Measurements from ENCODE around the gene XYLB.
A peak's percentile ranks its signal among the peaks of the same experiment; 100 is the strongest.

The XYLB gene

DNA sequence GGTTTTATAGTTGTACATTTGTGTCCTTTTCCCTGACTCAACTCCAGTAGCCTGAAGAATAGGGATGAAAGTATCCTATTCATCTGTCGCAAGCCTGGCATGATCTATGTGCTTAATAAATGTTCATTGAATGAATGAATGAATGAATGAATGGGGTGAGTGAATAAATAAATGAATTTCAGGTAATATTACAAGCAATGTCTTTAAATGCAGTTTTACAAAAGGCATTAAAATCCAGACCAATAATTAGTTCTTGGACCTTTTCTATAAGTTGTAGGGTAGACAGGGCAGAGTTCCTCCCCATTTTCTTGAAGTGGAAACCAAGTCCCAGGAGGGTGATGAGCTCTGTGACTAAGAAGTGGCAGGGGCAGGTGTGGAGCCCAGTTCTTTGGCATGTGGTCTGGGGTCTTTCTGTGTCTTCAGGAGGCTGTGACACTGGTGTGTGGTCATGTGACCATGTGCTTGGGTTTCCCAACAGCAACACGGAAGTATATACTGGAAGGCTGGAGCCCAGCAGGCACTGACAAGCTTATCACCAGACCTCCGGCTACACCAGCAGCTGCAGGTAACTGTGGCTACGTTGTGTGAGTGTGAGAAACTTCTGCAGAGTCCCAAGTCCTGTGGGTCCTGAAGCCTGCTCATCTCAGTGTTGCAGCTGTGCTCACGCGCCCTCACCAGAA lies 18.3 kb downstream of the XYLB start:
- Histone ChIP-seq H3K4me3 (ENCODE audit: low read depth, low read length) (no peak overlapping the region), H3K36me3 (replicated peaks) (peaks cover 6% of the 10 kb centered on the region), H3K27ac (no peak overlapping the region), H3K27me3 (replicated peaks) (no peaks in the 10 kb centered on the region)
- TF ChIP-seq CTCF (IDR thresholded peaks at IDR 0.05; ENCODE audit: low read depth, low read length, missing control alignments): no peak
- in situ Hi-C loops (cut with HindIII; ENCODE audit: low pct_ligation_motif_present, low sequenced_read_pairs): no loop called here
- no peak for DNase-seq

DNA sequence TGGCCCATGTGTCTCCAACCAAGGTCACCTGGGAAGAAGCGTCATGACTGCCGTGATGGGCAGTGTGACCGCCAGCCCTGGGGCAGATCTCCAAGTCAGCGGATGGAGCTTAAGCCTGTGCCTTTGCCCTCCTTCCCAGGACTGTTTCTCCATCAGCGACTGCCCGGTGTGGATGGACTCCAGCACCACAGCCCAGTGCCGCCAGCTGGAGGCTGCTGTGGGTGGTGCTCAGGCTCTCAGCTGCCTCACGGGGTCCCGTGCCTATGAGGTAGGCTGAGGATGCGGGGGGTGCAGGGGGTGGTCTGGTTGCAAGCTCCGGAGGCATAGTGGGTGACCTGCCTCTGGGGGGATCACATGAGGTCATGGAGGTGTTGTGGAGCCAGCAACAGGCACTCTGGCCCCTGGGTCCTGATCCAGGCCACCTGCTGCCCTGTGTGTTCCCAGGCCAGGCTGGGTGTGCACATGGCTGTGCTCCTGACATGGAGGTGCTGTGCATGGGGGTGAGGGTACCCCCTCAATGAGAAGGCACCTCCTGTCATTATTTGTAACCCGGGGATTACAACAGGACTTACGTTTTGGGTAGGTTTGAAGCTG lies 19.0 kb downstream of the XYLB start:
- in situ Hi-C loops (cut with HindIII; ENCODE audit: low pct_ligation_motif_present, low sequenced_read_pairs): no loop called here
- Histone ChIP-seq H3K27ac (no peak overlapping the region), H3K4me3 (ENCODE audit: low read depth, low read length) (no peak overlapping the region), H3K27me3 (replicated peaks) (no peaks in the 10 kb centered on the region), H3K36me3 (replicated peaks) (peaks cover 7% of the 10 kb centered on the region)
- no peak for TF ChIP-seq CTCF (IDR thresholded peaks at IDR 0.05; ENCODE audit: low read depth, low read length, missing control alignments)
- no peak for DNase-seq

- in situ Hi-C loops (cut with HindIII; ENCODE audit: low pct_ligation_motif_present, low sequenced_read_pairs): no loop called here
- TF ChIP-seq CTCF (IDR thresholded peaks at IDR 0.05; ENCODE audit: low read depth, low read length, missing control alignments): no peak
- DNase-seq: no peak
- peaks cover 6% of the 10 kb centered on the region for H3K36me3 ChIP-seq (replicated peaks)
- no peaks in the 10 kb centered on the region for H3K27me3 ChIP-seq (replicated peaks)
- H3K4me3 ChIP-seq (ENCODE audit: low read depth, low read length): no peak overlapping the region
- no peak overlapping the region for H3K27ac ChIP-seq
Observed at GRCh38 chr3:38366082-38366481, 19.5 kb downstream of the XYLB start.

GRCh38 chr3:38367779-38368178 lies 21.2 kb downstream of the XYLB start:
- no peak overlapping the region for H3K4me3 ChIP-seq (ENCODE audit: low read depth, low read length)

GRCh38 chr3:38368238-38368637 lies 21.7 kb downstream of the XYLB start:
- DNase-seq: no peak
- no peaks in the 10 kb centered on the region for H3K27me3 ChIP-seq (replicated peaks)
- H3K4me3 ChIP-seq (ENCODE audit: low read depth, low read length): no peak overlapping the region
- peak; percentile 31 for TF ChIP-seq CTCF (IDR thresholded peaks at IDR 0.05; ENCODE audit: low read depth, low read length, missing control alignments)
- H3K27ac ChIP-seq: no peak overlapping the region
- in situ Hi-C loops (cut with HindIII; ENCODE audit: low pct_ligation_motif_present, low sequenced_read_pairs): no loop called here
- peaks cover 9% of the 10 kb centered on the region for H3K36me3 ChIP-seq (replicated peaks)

More at GRCh38 chr3:38367779-38368178, 21.2 kb downstream of the XYLB start:
- in situ Hi-C loops (cut with HindIII; ENCODE audit: low pct_ligation_motif_present, low sequenced_read_pairs): no loop called here
- DNase-seq: no peak
- Histone ChIP-seq H3K36me3 (replicated peaks) (peaks cover 6% of the 10 kb centered on the region), H3K27ac (no peak overlapping the region), H3K27me3 (replicated peaks) (no peaks in the 10 kb centered on the region)
- no peak for TF ChIP-seq CTCF (IDR thresholded peaks at IDR 0.05; ENCODE audit: low read depth, low read length, missing control alignments)

All from brain microvascular endothelial cell (primary cell).